A549 (cell line): ENCODE measurements around the gene BCL2L11.

ENCODE experiments used
- BHLHE40 ChIP-seq: IDR thresholded peaks from 2 replicates; pipeline ENCODE4 v1.6.1; 2012; ENCODE audit warnings: low read depth, low read length, inconsistent platforms
- CHD2 ChIP-seq: fragments of 150-350 bp; IDR thresholded peaks from 2 replicates; pipeline ENCODE4 v1.6.1; 2014; ENCODE audit warnings: low read length; ENCODE audit not compliant: partially characterized antibody
- ELK1 ChIP-seq: fragments of 150-350 bp; IDR thresholded peaks from 2 replicates; pipeline ENCODE4 v1.6.1; 2014; ENCODE audit warnings: low read depth, mild to moderate bottlenecking, low read length
- EP300 ChIP-seq, 2 experiments: fragments of >200 bp; sonication (Bioruptor Twin); formaldehyde crosslinking; IDR thresholded peaks; 2 replicates in 1 of 2; 3 replicates in 1 of 2; pipeline ENCODE4 v1.6.1; 2016 to 2017
- JUN ChIP-seq, 2 experiments: fragments of >200 bp; sonication (Bioruptor Twin); formaldehyde crosslinking; IDR thresholded peaks; 2 replicates in 1 of 2; 3 replicates in 1 of 2; pipeline ENCODE4 v1.6.1; 2016 to 2017
- PBX3 ChIP-seq: IDR thresholded peaks from 2 replicates; pipeline ENCODE4 v1.6.1; 2012
- POLR2A ChIP-seq: IDR thresholded peaks from 2 replicates; pipeline ENCODE4 v1.6.1; 2012; ENCODE audit warnings: mild to moderate bottlenecking, low read length
- TF ChIP-seq, protein P1 (sequence below): fragments of >200 bp; sonication (Bioruptor Twin); formaldehyde crosslinking; IDR thresholded peaks from 3 replicates; pipeline ENCODE4 v1.5.1; 2016
- TF ChIP-seq, protein P2 (sequence below): fragments of >200 bp; sonication (Bioruptor Twin); formaldehyde crosslinking; IDR thresholded peaks from 3 replicates; pipeline ENCODE4 v1.6.1; 2016
- TF ChIP-seq, protein P3 (sequence below): fragments of 450-650 bp; IDR thresholded peaks from 2 replicates; pipeline ENCODE4 v1.6.1; 2014; ENCODE audit warnings: antibody characterized with exemption

GRCh38 chr2:111172666-111173065 is 52.0 kb downstream of the BCL2L11 start:
- TF ChIP-seq, protein P1, sequence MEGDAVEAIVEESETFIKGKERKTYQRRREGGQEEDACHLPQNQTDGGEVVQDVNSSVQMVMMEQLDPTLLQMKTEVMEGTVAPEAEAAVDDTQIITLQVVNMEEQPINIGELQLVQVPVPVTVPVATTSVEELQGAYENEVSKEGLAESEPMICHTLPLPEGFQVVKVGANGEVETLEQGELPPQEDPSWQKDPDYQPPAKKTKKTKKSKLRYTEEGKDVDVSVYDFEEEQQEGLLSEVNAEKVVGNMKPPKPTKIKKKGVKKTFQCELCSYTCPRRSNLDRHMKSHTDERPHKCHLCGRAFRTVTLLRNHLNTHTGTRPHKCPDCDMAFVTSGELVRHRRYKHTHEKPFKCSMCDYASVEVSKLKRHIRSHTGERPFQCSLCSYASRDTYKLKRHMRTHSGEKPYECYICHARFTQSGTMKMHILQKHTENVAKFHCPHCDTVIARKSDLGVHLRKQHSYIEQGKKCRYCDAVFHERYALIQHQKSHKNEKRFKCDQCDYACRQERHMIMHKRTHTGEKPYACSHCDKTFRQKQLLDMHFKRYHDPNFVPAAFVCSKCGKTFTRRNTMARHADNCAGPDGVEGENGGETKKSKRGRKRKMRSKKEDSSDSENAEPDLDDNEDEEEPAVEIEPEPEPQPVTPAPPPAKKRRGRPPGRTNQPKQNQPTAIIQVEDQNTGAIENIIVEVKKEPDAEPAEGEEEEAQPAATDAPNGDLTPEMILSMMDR = no peak
- TF ChIP-seq EP300 (IDR thresholded peaks at IDR 0.05) (no peak), POLR2A (no peak), PBX3 (no peak), BHLHE40 (no peak), CHD2 (no peak), JUN (IDR thresholded peaks at IDR 0.05) (no peak), ELK1 (no peak)
- TF ChIP-seq, protein P2, sequence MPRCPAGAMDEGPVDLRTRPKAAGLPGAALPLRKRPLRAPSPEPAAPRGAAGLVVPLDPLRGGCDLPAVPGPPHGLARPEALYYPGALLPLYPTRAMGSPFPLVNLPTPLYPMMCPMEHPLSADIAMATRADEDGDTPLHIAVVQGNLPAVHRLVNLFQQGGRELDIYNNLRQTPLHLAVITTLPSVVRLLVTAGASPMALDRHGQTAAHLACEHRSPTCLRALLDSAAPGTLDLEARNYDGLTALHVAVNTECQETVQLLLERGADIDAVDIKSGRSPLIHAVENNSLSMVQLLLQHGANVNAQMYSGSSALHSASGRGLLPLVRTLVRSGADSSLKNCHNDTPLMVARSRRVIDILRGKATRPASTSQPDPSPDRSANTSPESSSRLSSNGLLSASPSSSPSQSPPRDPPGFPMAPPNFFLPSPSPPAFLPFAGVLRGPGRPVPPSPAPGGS = no peak
- TF ChIP-seq, protein P3, sequence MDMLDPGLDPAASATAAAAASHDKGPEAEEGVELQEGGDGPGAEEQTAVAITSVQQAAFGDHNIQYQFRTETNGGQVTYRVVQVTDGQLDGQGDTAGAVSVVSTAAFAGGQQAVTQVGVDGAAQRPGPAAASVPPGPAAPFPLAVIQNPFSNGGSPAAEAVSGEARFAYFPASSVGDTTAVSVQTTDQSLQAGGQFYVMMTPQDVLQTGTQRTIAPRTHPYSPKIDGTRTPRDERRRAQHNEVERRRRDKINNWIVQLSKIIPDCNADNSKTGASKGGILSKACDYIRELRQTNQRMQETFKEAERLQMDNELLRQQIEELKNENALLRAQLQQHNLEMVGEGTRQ = no peak
